SIG-M5 treated with dmso at 0.1 percent for 504 hours (cell line): ENCODE results near the gene B3GALNT2.
"Not testable (repeated sequence)": the region's sequence is repeated elsewhere in the genome, so short reads cannot be mapped to it uniquely, and the experiment has no call there.

ENCODE experiments used
- DNase-seq: peaks from one replicate; lab custom pipeline; 2025; ENCODE audit not compliant: unreplicated experiment; lab: John Stamatoyannopoulos, UW

B3GALNT2 gene

GRCh38 chr1:235504494-235505222 is 406 bp upstream of the B3GALNT2 start:
- DNase-seq, result peak; percentile 99

GRCh38 chr1:235503403-235504121 is 690 bp downstream of the B3GALNT2 start:
- peak; percentile 74 for DNase-seq

- peak; percentile 65 for DNase-seq
Measured at GRCh38 chr1:235502601-235503402, 1.4 kb downstream of the B3GALNT2 start.

GRCh38 chr1:235500971-235501540 is 3.2 kb downstream of the B3GALNT2 start:
- no peak for DNase-seq

GRCh38 chr1:235495551-235495950 is 8.7 kb downstream of the B3GALNT2 start:
- DNase-seq, result no peak

GRCh38 chr1:235495030-235495429 is 9.2 kb downstream of the B3GALNT2 start:
- no peak for DNase-seq

- no peak for DNase-seq
Measured at GRCh38 chr1:235494531-235494930, 9.7 kb downstream of the B3GALNT2 start.

- DNase-seq, result no peak
Measured at GRCh38 chr1:235491644-235492043, 12.6 kb downstream of the B3GALNT2 start.

GRCh38 chr1:235486321-235486720 is 17.9 kb downstream of the B3GALNT2 start:
- DNase-seq, result no peak

GRCh38 chr1:235485558-235485957 is 18.7 kb downstream of the B3GALNT2 start:
- no peak for DNase-seq

GRCh38 chr1:235483090-235483489 is 21.2 kb downstream of the B3GALNT2 start:
- no peak for DNase-seq

- DNase-seq, result no peak
Measured at GRCh38 chr1:235473806-235474205, 30.4 kb downstream of the B3GALNT2 start.

GRCh38 chr1:235470741-235471439 is 33.4 kb downstream of the B3GALNT2 start:
- no peak for DNase-seq

- not testable (repeated sequence) for DNase-seq
Measured at GRCh38 chr1:235469897-235470296, 34.4 kb downstream of the B3GALNT2 start.

- peak; percentile 25 for DNase-seq
Measured at GRCh38 chr1:235468970-235469369, 35.3 kb downstream of the B3GALNT2 start.

GRCh38 chr1:235468004-235468403 is 36.2 kb downstream of the B3GALNT2 start:
- no peak for DNase-seq

- DNase-seq, result no peak
Measured at GRCh38 chr1:235465066-235465465, 39.2 kb downstream of the B3GALNT2 start.

GRCh38 chr1:235462832-235463231 is 41.4 kb downstream of the B3GALNT2 start:
- not testable (repeated sequence) for DNase-seq

GRCh38 chr1:235461954-235462353 is 42.3 kb downstream of the B3GALNT2 start:
- DNase-seq, result no peak

GRCh38 chr1:235460770-235461169 is 43.5 kb downstream of the B3GALNT2 start:
- DNase-seq, result no peak

GRCh38 chr1:235457856-235458255 is 46.4 kb downstream of the B3GALNT2 start:
- DNase-seq, result not testable (repeated sequence)
